Measurements from ENCODE around the gene TMEM62. TPM values are rescaled to one million over a fixed set of nuclear protein-coding genes. Genes with fewer than 3 reads are reported as not detected.

Gene TMEM62
- total RNA-seq, 1 experiment from 2014 or later, result 7.2 TPM

DNA sequence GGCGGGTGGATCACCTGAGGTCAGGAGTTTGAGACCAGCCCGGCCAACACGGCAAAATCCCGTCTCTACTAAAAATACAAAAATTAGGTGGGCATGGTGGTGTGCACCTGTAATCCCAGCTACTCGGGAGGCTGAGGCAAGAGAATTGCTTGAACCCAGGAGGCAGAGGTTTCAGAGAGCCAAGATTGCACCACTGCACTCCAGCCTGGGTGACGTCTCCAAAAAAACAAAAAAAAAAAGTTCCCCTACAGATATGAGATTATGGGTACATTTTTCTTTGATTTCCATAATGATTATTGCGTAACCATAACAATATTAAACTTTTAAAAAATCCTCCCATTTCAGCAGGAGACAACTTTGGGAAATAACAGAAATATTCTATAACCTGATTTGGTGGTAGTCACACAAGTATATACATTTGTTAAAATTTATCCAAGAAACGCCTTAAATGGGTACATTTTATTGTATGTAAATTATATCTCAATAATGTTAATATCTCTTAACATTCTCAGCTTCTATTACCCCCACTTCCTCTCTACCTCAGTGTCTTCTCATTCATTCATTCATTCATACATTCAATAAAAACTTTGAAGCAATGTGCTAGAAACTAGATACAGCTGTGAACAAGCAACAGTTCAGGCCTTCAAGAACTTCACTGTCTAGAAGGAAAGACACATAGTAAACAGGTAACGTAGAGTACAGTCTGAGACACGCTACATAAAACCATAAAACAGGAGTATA, 34.1 kb upstream of the TMEM62 start:
- no peak overlapping the region for H2BK15ac ChIP-seq (ENCODE audit: low read depth, low read length)
- H3K27ac ChIP-seq (ENCODE audit: insufficient read length, low read depth, low read length), result no peak overlapping the region
- no peak overlapping the region for H3K23ac ChIP-seq (ENCODE audit: insufficient read length, low read depth, low read length)
- H4K91ac ChIP-seq (ENCODE audit: insufficient read length, low read depth, low read length), result no peak overlapping the region
- H3K4ac ChIP-seq (ENCODE audit: low read depth, low read length), result no peak overlapping the region
- H3K4me2 ChIP-seq (ENCODE audit: insufficient read depth, insufficient read length, low read length), result no peak overlapping the region
- Mint-ChIP-seq H3K27ac (no peak overlapping the region), H3K4me1 (peaks cover under 1 to 4% of the 10 kb centered on the region in 2 experiments; a peak in 3 of 4 replicates), H3K4me3 (no peak overlapping the region), H3K27me3 (ENCODE audit: low read depth) (no peaks in the 10 kb centered on the region), H3K36me3 (ENCODE audit: insufficient read depth in 1 of 3, low read depth in 3 of 3) (peaks cover 5 to 34% (median 26%) of the 10 kb centered on the region in 3 experiments), H3K9me3 (no peaks in the 10 kb centered on the region)
- no peak for DNase-seq
- H3K18ac ChIP-seq (ENCODE audit: insufficient read length, low read depth, low read length), result no peak overlapping the region
- TF ChIP-seq CTCF (conservative IDR thresholded peaks at IDR 0.05), result no peak
- no peak overlapping the region for H2BK5ac ChIP-seq (ENCODE audit: insufficient read length, low read length)
- no peak overlapping the region for H3K9ac ChIP-seq (ENCODE audit: extremely low read depth, insufficient read length, low read length)
- H3T11ph ChIP-seq (ENCODE audit: low read length), result no peak overlapping the region
- H3K27me3 ChIP-seq (ENCODE audit: insufficient read depth, low read length), result no peaks in the 10 kb centered on the region
- H3K56ac ChIP-seq (ENCODE audit: insufficient read length, low read depth, low read length), result no peak overlapping the region
- no peak overlapping the region for H4K8ac ChIP-seq (replicated peaks; ENCODE audit: insufficient read length, low read depth, low read length)
- no peaks in the 10 kb centered on the region for H4K20me1 ChIP-seq (ENCODE audit: control insufficient read depth, insufficient read depth, insufficient read length)
- H3K14ac ChIP-seq (ENCODE audit: insufficient read depth, low read length), result no peak overlapping the region
- H3K4me1 ChIP-seq (ENCODE audit: insufficient read depth, low read length), result no peaks in the 10 kb centered on the region
- no CpG with 5 or more reads among the region's 10 CpGs for WGBS (ENCODE audit: extremely low coverage, insufficient read length, low lambda C conversion rate)
- no peaks in the 10 kb centered on the region for H3K9me3 ChIP-seq (ENCODE audit: control insufficient read depth, low read depth, low read length)
- H2BK120ac ChIP-seq (ENCODE audit: low read depth, low read length, poor library complexity, severe bottlenecking), result no peak overlapping the region
- peaks cover 1% of the 10 kb centered on the region; the same call in 1 of the 2 replicates for H3K79me2 ChIP-seq (ENCODE audit: insufficient read depth, low read length)
- no peak overlapping the region for H2BK12ac ChIP-seq (ENCODE audit: insufficient read length, low read depth, low read length)
- H2AK5ac ChIP-seq (ENCODE audit: insufficient read length, low read length), result no peak overlapping the region
- H3K79me1 ChIP-seq (ENCODE audit: insufficient read depth, low read depth, low read length, poor library complexity, severe bottlenecking), result peaks cover 11% of the 10 kb centered on the region
- no peak overlapping the region for H2BK20ac ChIP-seq (ENCODE audit: low read depth, low read length, poor library complexity, severe bottlenecking)
- no peaks in the 10 kb centered on the region for H3K23me2 ChIP-seq (ENCODE audit: insufficient read length, low read depth, low read length, poor library complexity, severe bottlenecking)
- no peak overlapping the region for H4K5ac ChIP-seq (ENCODE audit: insufficient read length, low read depth, low read length)
- no peak overlapping the region for H2AFZ ChIP-seq (ENCODE audit: low read length)

Measured in H9 (cell line).